B cell (primary cell): ENCODE data around the gene ZNF891. TPM values are rescaled to one million over a fixed set of nuclear protein-coding genes. Genes with fewer than 3 reads are reported as not detected.

Experiments
- polyA plus RNA-seq: library from polyadenylated mRNA; depleted of rRNA; stranded (reverse); fragments of >200 nt; gene quantifications from 2 replicates; pipeline ENCODE4 v1.2.3, GENCODE V29; 2012
- total RNA-seq, 2 donors: library from RNA; stranded (reverse); fragments of 120-200 nt in 1 of 2; gene quantifications; 1 replicate in 1 of 2; 2 replicates in 1 of 2; pipeline versions ENCODE4 v1.2.3 to v1.2.4, GENCODE V29; 2013 to 2022

ZNF891 gene
- total and polyA plus RNA-seq, 2 donors (not counting 1 experiment from before 2014, with no cell fraction given): 1.5 to 6.8 TPM

Other genes with a start within 250 kb of the ZNF891 start
- 92.5 and 105 TPM in 2 replicates for gene CHFR, start 242.7 kb downstream of the ZNF891 start, total RNA-seq
- 83.8 and 89.0 TPM in 2 replicates for gene CHFR, start 242.7 kb downstream of the ZNF891 start, polyA plus RNA-seq
- 19.7 and 21.7 TPM in 2 replicates for gene ZNF605, start 174.0 kb downstream of the ZNF891 start, total RNA-seq
- 6.0 and 8.7 TPM in 2 replicates for gene ZNF605, start 174.0 kb downstream of the ZNF891 start, polyA plus RNA-seq
- 36.0 and 41.5 TPM in 2 replicates for gene ZNF26, start 143.9 kb downstream of the ZNF891 start, total RNA-seq
- 38.3 and 43.6 TPM in 2 replicates for gene ZNF26, start 143.9 kb downstream of the ZNF891 start, polyA plus RNA-seq
- gene ZNF84, start 92.8 kb downstream of the ZNF891 start, total RNA-seq: 48.4 and 61.5 TPM in 2 replicates
- 17.6 and 22.0 TPM in 2 replicates for gene ZNF84, start 92.8 kb downstream of the ZNF891 start, polyA plus RNA-seq
- 24.2 and 26.8 TPM in 2 replicates for gene ZNF140, start 49.4 kb downstream of the ZNF891 start, total RNA-seq
- gene ZNF140, start 49.4 kb downstream of the ZNF891 start, polyA plus RNA-seq: 10.1 and 11.3 TPM in 2 replicates
- 20.0 and 20.9 TPM in 2 replicates for gene ZNF10, start 353 bp upstream of the ZNF891 start, total RNA-seq
- 5.2 and 26.7 TPM in 2 replicates for gene ZNF10, start 353 bp upstream of the ZNF891 start, polyA plus RNA-seq
- 32.4 and 37.1 TPM in 2 replicates for gene ZNF268, start 51.2 kb upstream of the ZNF891 start, total RNA-seq
- 4.1 and 4.4 TPM in 2 replicates for gene ZNF268, start 51.2 kb upstream of the ZNF891 start, polyA plus RNA-seq
- not detected in 2 replicates for gene ANHX, start 105.6 kb upstream of the ZNF891 start, total RNA-seq
- gene ANHX, start 105.6 kb upstream of the ZNF891 start, polyA plus RNA-seq: not detected in 2 replicates